ENCODE data around the gene MYOCD.

Gene MYOCD

DNA sequence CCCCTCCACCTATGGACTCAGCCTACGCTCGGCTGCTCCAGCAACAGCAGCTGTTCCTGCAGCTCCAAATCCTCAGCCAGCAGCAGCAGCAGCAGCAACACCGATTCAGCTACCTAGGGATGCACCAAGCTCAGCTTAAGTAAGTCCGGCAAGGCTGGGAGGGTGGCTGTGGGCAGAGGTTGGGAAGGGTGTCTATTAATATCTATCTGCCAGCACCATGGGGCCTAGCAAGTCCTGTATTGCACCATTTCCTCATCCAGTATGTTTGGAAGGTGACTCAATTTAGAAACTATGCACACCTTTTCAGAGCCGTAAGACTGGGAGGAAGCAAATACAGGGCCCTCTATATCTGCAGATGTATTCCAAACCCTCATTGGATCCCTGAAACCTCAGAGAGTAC is 78.6 kb downstream of the MYOCD start:
- in situ Hi-C loops (cut with HindIII; ENCODE audit: low sequenced_read_pairs), result loop anchor here (10.0 kb wide), 1 partner anchor 129 kb away; no protein-coding TSS in a partner anchor

DNA sequence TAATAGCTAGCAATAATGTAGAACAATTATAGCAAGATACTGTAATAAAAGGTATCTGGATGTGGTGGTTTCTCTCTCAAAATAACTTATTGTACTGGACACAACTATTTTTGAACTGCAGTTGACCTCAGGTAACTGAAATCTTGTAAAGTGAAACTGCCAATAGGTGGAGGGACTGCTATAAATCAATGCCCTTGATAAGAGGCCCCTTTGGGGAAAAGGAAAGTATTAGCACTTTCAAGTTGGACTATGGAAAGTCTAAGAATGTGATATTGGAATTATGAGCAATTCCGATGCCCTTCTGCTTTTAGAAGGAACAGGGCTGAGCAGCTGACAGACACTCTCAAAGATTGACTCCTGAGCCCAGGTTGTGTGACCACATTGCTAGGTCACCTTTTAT is 79.1 kb downstream of the MYOCD start:
- in situ Hi-C loops (cut with HindIII; ENCODE audit: low sequenced_read_pairs), result loop anchor here (10.0 kb wide), 1 partner anchor 130 kb away; no protein-coding TSS in a partner anchor

DNA sequence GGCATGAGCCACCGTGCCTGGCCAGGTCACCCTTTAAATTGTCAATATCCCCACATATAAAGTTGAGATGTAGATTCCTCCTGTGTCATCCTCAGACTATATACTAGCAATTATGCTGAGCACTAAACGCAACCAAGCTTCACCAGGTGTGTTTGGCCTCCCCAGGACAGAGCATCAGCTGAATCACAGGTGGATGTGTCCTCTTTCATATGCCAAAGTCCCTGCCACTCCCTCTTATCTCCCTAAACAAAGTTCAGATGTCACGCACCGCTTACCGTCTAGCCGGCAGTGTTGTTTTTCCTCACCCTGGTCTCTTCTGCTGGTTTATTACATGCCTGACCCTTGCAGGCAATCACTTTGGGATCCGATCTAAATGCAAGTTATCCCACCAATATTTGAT is 79.8 kb downstream of the MYOCD start:
- in situ Hi-C loops (cut with HindIII; ENCODE audit: low sequenced_read_pairs), result loop anchor here (10.0 kb wide), 1 partner anchor 131 kb away; no protein-coding TSS in a partner anchor

DNA sequence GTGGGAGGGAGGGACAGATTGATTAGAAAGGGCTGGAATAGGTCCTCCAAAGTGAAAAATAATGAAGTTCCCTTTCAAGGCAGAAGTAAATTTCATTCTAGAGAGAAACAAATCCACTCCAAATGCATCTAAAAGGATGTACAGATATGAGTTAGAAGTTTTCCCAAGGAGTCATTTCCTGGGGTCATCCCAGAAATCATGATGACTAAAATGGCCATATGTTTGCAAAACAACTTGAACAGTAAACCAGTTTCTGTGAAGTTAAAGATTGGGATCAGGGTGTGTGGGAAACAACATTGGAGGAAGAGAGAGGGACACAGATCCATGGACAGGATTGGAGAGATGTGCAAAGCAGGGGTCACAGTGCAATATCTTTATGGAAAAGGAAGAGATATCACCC is 91.1 kb downstream of the MYOCD start:
- in situ Hi-C loops (cut with HindIII; ENCODE audit: low sequenced_read_pairs), result no loop called here

DNA sequence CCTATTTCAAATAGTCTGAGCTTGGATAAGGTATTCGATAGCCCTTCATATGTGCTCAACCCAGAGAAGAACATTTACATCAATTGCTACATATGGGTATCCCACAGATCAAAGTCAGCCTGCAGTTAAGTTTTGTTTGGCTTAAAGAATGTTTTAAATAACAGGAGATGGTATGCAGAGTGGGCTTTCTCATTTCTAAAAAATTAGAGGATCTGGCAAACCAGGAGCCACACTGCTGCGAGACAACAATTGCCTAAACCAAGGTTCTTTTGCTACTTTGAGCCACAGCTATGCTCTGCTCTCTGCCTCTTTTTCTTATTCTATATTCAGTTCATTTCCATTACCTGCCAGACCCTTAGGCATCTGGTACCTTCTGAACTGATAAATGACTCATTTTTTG is 93.4 kb downstream of the MYOCD start:
- in situ Hi-C loops (cut with HindIII; ENCODE audit: low sequenced_read_pairs), result no loop called here

DNA sequence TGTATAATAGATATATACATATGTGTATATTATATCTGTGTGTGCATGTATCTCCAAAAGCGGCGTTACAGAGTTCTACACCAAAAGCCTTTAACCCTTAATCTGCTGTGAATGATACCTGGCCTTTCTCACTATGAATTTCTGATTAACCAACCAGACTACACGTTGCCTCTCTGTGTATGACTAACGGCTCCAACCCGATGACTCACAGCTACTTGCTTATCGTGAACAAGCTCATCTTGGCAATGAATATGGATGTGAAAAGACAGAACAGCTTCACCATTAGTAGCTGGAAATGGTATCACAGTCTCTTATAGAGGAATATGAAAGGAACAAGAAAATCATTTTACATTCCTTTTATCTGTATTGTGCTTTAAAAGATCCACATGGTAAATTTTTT is 99.9 kb downstream of the MYOCD start:
- in situ Hi-C loops (cut with HindIII; ENCODE audit: low sequenced_read_pairs), result no loop called here

DNA sequence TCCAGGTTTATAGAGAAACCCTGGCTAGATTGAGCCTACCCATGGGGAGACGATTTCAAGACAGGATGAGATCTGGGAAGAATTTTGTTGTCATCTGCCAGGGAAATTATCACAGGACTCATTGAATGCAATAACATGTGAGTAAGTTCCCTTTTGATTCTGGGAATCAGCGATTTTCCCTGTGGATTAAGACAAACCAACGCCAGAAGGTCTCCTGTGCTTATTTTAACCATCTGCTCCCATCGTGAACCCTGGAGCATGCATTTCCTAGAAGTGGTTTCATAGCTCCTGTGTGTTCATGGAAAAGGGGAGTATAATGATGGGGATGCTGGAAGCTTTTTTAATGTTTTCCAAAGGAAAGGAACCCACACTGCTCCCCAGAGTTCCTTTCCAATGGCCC is 102.6 kb downstream of the MYOCD start:
- in situ Hi-C loops (cut with HindIII; ENCODE audit: low sequenced_read_pairs), result no loop called here

DNA sequence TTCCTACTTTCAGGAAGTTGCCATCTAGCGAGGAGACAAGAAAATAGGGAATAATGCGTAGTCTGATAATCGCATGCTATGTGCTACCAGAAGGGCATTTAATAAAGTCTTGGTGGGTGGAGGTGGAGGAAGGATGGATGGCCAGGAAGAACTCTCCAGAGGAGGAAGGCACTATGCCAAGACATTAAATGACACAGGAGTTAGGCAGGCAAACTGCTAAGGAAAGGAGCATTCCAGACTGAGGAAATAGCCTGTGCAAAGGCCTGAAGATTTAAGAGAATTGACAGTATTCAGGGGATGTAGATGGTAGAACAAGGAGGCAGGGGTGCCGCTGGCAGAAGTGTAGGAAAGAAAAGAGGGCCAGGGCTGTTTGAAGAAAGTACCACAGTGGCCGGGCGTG is 104.3 kb downstream of the MYOCD start:
- in situ Hi-C loops (cut with HindIII; ENCODE audit: low sequenced_read_pairs), result no loop called here

DNA sequence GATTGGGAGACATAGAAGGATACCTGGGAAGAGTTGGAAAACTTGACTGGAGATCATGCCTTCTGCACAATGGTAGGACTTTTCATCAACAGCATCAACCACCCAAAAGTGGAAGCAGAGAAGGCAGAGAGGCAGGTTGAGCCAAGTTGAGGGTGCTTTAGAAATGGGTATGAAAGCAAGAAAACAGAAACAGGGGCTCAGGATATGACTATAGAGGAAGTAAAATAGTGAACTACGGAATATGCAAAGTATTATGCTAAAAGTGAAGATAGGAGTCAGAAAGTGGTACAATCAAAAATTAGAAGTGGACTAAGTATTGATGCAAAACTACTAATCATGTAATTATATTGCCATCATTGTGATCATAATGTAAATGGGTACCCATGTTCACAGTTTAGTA is 107.5 kb downstream of the MYOCD start:
- in situ Hi-C loops (cut with HindIII; ENCODE audit: low sequenced_read_pairs), result no loop called here

DNA sequence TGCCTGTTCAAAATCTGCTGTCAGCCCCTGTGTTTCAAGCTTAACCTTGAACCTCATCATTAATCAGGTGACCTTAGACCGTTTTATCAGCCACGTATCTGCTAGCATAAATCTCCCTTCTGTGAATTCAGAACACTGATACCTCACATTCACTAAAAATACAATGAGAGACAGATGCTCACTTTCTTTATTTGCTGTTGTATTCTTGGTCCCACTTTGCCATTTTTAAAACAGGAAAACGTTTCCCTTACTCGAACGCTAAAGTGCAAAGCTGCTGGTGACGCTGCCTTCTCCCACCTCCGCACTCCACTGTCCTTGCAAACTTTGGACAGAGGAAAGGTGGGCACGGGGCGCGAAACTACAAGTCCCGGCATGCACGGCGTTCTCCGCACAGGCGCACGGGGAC is 123.4 kb downstream of the MYOCD start:
- in situ Hi-C loops (cut with HindIII; ENCODE audit: low sequenced_read_pairs), result no loop called here

DNA sequence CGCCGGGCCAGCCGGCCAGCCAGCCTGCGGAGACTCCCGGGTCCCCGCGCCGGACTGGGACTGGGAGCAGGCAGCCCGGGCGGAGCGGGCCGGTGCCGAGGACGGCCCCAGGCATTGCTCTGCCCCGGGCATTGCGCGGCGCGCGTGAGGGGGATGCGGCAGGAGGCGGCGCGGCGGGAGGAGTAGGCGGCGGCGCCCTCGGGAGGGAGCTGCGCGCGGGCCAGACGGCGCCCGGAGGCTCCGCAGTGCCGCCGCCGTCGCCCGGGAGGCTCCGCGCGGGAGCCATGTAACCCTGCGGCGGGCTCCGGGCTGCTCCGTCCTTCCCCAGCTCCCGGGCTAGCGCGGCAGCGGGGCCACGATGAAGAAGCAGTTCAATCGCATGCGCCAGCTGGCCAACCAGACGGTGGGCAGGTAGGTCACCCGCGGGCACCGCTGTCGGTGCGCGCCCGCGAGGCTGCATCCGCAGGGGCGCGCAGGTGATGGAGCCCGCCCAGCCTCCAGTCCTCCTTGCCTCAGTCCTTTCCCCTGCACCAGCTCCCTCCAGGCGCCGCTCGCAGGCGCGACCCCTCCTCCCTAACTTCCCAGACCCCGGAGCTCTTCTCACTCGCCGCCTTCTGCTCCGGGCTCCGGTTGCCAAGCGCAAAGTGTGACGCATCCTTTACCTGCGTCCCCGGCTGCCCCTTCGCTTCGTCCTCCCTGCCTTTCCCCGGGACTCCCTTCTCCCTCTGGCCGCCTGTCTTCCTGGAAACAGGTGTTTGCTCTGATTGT is 124.0 kb downstream of the MYOCD start, which contains the start of gene ARHGAP44:
ARHGAP44 (plus strand) TSS at position 18 of the 768 bp plus-strand sequence; CDS start at position 359, 341 bp downstream.
- in situ Hi-C loops (cut with HindIII; ENCODE audit: low sequenced_read_pairs), result no loop called here

DNA sequence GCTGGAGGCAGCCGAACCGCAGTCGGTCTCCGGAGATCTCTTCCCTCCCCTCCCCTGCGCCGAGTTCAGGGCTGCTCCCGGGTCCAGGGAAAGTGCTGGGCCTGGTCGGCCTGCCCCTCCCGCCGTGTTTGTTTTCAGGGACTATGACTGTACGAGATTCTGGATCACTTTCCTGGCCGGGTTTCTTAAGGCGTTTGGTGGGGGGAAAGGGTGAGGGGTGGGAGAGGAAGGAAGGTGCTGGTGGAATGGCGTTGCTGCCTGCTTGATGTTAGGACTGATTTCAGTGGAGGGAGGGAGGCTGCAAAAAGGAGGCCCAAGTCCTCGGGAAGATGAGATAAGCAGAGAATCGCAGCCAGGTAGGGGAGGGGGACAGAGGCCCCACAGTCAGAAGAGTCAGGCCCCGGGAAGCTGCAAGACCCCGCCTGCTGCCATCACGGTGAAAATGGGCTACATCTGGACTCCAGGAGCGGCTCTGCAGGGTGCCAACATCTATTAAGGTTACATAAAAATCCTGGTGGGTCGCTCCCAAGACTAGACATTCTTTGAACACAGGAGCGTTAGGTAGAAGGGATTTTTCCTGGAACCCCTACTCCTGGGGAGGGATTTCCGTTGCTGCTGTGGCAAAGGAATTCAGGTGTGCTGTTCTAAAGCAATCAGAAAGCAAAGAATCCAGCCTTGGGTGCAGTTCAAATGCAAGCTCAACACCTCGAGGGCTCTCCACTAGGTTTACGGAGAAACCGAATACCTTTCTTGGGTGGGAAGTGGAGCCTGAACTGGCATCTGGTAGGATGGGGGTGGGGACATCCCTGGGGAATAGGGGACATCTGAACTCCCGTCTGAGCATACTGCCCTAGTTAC is 124.8 kb downstream of the MYOCD start:
- in situ Hi-C loops (cut with HindIII; ENCODE audit: low sequenced_read_pairs), result no loop called here

DNA sequence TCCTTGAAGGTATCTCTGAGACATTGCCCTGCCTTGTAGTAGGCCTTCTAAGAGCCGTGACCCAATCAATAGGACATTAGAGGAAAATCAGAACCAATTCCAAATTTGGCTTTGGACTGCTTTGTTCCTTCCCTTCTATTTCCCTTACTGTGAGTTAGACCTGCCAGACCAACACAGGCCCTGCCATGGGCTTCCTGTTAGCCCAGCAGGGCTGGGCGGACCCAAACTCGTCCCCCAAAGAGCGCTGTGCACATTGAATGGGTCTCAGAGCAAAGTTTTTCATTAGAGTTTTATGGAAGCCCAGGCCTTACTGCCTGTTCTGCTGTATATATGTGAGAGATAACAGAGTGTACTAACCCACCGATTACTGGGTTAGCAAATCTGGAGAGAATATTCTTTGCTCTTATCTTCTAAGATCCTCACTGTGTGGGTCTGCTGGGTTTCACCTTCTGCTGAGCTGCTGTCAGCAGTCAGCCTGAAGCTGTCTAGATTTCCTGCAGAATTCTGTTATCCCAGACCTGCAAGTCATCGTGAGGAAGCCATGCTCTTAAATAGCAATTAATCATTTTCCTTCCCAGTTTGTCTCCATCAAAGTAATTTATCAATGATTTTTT is 129.3 kb downstream of the MYOCD start:
- in situ Hi-C loops (cut with HindIII; ENCODE audit: low sequenced_read_pairs), result no loop called here

DNA sequence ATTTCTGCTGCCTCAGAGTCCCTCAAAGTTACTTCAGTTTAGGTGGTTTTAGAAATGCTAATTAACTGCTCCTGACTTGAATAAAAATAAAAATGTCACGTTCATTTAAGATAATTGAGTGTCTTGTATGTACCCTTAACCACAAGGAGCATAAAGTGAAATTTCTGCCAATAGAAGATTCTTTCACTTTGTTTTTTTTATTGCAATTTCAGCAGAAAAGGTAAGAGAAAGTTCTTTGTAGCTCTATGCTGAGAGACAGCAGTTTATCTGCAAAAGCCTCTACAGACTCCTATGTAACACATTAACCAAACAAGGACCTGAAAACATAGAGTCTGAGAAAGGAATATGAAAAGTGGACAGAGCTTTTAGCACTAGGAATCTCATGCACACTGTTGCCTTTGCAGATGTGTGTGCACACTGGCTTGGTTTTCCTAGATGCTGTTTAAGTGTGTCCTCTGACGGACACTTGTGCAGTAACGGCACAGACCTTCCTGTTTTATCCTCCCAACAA is 135.2 kb downstream of the MYOCD start:
- in situ Hi-C loops (cut with HindIII; ENCODE audit: low sequenced_read_pairs), result no loop called here

DNA sequence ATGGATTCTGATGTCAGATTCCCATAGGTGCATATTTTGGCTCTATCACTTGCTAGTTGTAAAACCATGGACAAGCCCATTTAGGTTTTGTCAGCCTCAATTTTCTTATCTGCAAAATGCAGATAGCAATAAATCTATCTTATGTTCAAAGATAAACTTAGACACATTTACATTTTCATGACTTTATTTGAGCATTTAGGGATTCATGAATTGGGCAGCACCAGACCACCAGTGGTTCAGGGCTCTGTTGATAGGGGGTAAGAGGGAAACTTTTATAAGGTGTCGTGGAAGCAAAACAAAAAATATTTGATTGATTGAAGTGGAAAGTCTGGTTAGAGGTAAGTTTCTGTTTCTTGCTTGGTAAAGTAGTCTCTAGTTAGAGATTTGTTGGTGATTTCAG is 140.9 kb downstream of the MYOCD start:
- in situ Hi-C loops (cut with HindIII; ENCODE audit: low sequenced_read_pairs), result no loop called here

DNA sequence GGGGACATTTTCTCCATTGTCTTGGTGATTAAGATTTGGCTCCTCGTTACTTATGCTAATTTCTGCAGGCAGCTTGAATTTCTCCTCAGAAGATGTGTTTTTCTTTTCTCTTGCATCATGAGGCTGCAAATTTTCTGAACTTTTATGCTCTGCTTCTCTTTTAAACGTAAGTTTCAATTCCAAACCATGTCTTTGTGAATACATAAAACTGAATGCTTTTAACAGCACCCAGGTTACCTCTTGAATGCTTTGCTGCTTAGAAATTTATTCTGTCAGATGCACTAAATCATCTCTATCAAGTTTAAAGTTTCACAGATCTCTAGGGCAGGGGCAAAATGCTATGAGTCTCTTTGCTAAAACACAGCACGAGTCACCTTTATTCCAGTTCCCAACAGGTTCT is 143.0 kb downstream of the MYOCD start:
- in situ Hi-C loops (cut with HindIII; ENCODE audit: low sequenced_read_pairs), result no loop called here

DNA sequence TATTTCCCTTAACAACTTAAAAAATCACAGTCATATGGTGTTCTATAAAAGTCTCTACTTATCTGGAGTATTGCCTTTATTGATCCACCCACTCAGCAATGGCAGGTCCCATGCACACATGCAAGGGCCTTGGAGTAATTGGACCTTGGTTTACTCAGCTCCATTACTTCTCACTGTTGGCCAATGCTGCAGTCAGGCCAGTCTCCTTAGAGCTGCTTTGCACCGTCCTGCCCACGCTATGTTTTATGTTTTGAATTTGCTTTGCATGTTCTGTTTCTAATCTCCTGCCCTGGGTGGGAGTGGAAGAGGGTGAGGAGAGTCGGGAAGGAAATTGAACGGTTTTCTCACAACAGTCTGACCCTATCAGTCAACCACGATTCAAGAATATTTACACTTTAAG is 147.2 kb downstream of the MYOCD start:
- in situ Hi-C loops (cut with HindIII; ENCODE audit: low sequenced_read_pairs), result loop anchor here (5.0 kb wide), 1 partner anchor 59 kb away; no protein-coding TSS in a partner anchor

DNA sequence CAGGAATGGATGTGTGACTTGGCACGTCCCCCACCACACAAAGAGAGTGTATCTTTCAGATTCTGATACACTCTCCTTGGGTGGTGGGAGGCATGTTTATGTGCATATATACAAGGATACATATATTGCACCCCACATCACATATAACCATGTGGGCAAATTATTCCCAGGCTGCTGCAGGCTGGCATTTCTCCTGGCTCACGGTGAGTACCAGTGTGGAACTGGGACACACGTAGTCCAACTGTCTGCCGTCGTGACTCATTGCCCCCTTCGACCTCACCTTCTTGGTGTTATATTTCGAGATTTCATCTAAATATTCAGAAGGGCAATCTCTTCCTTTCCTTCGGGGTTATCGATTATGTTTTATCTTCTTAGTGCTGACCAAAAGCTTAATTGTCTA is 148.0 kb downstream of the MYOCD start:
- in situ Hi-C loops (cut with HindIII; ENCODE audit: low sequenced_read_pairs), result loop anchor here (5.0 kb wide), 1 partner anchor 59 kb away; no protein-coding TSS in a partner anchor

DNA sequence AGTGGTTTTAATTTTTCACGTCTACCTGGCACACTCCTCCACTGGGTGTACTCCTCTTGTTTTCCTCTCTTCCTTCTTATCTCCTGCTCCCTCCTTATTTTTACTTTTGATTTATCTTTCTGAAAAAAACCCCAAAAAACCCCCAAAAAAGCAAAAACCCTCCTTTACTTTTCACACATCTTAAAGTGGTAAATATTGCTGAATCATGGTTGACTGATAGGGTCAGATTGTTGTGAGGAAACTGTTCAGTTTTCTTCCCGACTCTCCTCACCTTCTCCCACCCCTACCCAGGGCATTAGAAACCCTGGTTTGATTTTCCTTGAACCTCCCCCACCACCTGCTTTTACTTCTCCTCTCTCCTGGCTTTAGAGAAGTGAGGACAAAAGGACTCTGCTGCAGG is 149.0 kb downstream of the MYOCD start:
- in situ Hi-C loops (cut with HindIII; ENCODE audit: low sequenced_read_pairs), result loop anchor here (5.0 kb wide), 1 partner anchor 58 kb away; no protein-coding TSS in a partner anchor

DNA sequence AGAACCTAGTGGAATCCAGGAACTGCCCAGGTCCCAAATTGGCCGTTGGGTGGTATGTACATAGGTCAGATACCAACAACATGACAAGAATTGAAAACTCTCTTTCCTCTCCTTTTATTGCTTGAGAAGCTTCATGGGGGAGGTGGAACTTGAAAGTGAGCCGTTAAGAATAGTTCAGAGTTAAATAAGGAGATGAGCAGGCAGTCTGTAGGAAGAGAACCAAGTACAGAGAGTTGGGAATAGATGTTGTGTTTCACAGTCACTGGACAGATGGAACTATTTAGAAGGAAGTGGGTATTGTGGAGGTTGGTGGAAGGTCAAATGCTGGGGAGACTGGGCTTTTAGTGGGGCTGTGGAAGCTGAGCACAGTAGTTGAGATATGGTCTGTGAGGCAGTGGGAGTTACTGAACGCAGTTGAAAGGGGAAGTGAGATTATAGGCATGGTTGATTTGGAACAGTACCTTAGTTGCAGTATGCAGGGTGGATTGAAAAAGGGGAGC is 150.0 kb downstream of the MYOCD start:
- in situ Hi-C loops (cut with HindIII; ENCODE audit: low sequenced_read_pairs), result no loop called here
